ENCODE data around the gene SCG5.

SCG5 gene

DNA sequence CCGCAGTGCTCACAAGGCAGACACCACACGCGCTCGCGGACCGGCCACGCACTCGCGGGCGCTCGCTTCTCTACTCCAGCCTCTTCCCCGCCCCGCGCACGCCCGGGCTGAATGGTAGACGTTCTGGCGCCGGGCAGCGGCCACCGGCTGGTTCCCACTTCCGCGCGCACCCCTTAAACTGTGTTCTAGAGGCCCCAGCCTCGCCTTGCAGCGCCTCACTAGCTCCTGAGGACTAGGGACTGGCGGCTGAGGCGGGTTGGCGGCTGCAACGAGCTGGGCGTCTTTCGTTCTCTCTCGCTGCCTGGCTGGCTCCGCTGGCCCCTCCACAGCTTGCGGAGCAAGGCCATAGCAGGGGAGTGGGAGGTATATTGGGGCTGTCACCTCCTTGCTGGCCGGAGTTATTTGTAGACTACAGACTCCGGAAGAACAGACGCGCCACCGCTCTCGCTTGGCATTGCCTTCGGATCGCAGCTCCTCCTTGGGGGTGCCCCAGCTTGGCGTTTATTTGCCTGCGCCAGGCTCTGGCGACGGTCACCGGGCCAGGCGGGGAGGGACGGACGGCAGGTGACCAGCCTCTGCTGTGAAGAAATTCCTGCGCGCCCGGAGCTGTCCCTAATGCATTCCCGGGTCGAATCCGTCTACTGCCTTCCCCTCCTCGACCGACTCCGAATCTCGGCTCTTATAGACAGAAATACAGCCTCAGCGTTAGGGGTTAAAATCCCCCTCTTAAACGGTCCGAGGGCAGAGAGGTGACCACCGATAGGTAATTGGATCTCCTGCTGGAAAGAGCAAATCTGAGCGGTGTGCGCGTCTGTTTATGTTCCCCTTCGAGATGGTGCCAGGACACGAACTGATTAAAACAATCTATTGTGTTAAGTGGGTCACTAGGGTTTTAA lies 77.6 kb downstream of the SCG5 start:
- H3K4me3 Mint-ChIP-seq: peak overlapping the region; percentile 18
- H3K4me1 Mint-ChIP-seq: peaks cover 28% of the 10 kb centered on the region
- DNase-seq (ENCODE audit: low spot score in 2 of 2) (no peak), ATAC-seq (no peak)
- no peak overlapping the region for H3K27ac Mint-ChIP-seq
- no peaks in the 10 kb centered on the region for H3K9me3 Mint-ChIP-seq
- H3K36me3 Mint-ChIP-seq: no peaks in the 10 kb centered on the region

- Mint-ChIP-seq H3K4me1 (peaks cover 26% of the 10 kb centered on the region), H3K4me3 (no peak overlapping the region), H3K9me3 (peaks cover 3% of the 10 kb centered on the region), H3K36me3 (no peaks in the 10 kb centered on the region), H3K27ac (no peak overlapping the region)
- DNase-seq (ENCODE audit: low spot score in 2 of 2) (no peak), ATAC-seq (no peak)
These were observed 80.1 kb downstream of the SCG5 start for GRCh38 chr15:32721596-32721995.

DNA sequence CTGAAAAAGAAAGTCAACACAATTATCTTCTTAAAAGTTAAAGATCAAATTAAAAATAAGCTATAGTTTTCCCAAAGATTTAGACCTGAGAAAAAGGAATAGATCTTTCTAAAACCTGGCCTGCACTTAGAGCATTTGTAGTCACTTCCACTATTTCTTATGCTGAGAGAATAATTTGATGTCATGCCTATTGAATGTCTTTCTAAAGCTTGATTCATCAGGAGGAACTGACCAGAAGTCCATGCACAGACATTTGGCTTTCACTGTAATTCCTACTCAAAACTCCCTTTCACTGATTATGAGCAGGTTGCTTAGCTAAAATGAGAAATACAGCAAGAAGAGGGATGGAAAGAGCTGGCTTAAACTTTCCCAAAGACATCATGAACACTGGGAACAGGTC lies 80.6 kb downstream of the SCG5 start:
- H3K9me3 Mint-ChIP-seq: peaks cover 3% of the 10 kb centered on the region
- peaks cover 21% of the 10 kb centered on the region for H3K4me1 Mint-ChIP-seq
- ATAC-seq (no peak), DNase-seq (ENCODE audit: low spot score in 2 of 2) (no peak)
- H3K36me3 Mint-ChIP-seq: no peaks in the 10 kb centered on the region
- no peak overlapping the region for H3K27ac Mint-ChIP-seq
- H3K4me3 Mint-ChIP-seq: no peak overlapping the region

DNA sequence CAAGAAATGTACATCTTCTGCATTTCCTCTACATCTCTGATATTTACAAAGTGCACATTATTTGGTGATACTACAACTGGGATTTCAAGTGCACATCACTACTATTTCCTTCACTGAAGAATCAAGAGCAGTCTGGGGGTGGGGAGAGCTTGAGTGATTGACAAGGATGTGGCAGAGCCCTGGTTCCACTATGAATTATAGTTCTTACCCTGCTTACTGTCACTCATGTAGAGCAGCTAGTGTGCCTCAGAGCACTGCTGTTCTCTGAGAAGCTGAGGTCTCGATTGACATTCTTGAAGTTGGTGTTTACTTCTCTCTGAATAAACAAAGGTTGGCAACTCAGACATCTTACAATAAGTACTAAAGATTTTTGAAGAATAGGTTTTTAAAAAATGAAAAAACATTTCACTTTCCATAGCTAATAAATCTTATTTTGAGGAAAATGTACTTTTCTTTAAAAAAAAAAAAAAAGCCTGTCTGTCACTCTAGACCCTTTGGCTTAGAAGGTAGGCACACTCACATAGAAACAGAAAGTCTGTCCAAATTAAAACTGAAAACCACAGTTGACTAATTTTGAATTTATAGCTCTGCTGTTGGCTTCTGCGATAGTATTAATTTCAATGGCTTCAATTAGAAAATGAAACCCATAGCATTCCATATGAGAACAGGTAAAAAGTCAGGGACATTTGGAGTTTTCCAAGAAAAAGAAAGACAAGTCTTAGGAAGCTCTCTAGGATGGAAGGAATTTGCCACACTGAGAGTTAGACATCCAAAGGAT lies 81.8 kb downstream of the SCG5 start:
- no peak overlapping the region for H3K4me3 Mint-ChIP-seq

DNA sequence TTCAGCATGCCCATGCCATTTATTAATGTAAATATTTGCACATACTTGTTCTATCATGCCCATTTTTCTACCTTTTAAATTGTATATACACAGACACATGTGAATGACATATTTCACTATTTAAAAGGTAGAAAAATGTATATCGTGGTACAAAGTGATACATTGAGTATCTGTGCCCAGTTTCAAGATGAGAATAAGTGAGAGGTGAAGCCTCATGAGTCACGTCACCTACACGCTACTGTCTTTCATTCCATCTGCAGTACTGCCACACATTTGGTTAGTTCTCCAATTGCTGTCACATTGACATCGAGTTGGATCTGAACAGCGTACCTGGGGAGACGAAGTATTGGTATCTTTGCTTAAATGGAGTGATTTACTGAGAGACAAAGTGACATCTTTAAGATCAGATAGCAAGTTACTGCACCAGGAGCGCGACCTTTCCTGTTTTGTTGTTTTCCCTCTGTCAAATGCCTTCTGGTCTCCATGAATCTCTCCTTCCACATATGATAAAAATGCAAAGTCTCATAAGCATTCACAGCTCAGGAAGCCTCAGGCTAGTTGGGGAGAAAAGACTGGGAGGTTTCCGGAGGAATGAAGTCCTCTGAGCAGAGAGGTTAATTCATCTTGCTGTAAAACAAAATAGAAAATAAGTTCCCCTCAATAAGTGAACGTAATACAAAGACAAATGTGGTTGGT lies 88.3 kb downstream of the SCG5 start:
- no peak overlapping the region for H3K27ac Mint-ChIP-seq
- ATAC-seq (no peak), DNase-seq (ENCODE audit: low spot score in 2 of 2) (no peak)
- H3K4me1 Mint-ChIP-seq: no peaks in the 10 kb centered on the region
- no peak overlapping the region for H3K4me3 Mint-ChIP-seq
- H3K36me3 Mint-ChIP-seq: no peaks in the 10 kb centered on the region
- peaks cover 3% of the 10 kb centered on the region for H3K9me3 Mint-ChIP-seq

More for the DNA sequence above, 81.8 kb downstream of the SCG5 start:
- ATAC-seq (peak; percentile 92), DNase-seq (ENCODE audit: low spot score in 2 of 2) (no peak)
- Mint-ChIP-seq H3K9me3 (peaks cover 3% of the 10 kb centered on the region), H3K27ac (no peak overlapping the region), H3K36me3 (no peaks in the 10 kb centered on the region), H3K4me1 (peaks cover 19% of the 10 kb centered on the region)

GRCh38 chr15:32730677-32731654 lies 89.5 kb downstream of the SCG5 start:
- DNase-seq (ENCODE audit: low spot score in 2 of 2) (no peak), ATAC-seq (no peak)
- H3K4me3 Mint-ChIP-seq: no peak overlapping the region

GRCh38 chr15:32732574-32733157 lies 91.2 kb downstream of the SCG5 start:
- H3K4me1 Mint-ChIP-seq: no peaks in the 10 kb centered on the region
- H3K4me3 Mint-ChIP-seq: no peak overlapping the region
- H3K36me3 Mint-ChIP-seq: no peaks in the 10 kb centered on the region
- ATAC-seq (no peak), DNase-seq (ENCODE audit: low spot score in 2 of 2) (no peak)
- H3K9me3 Mint-ChIP-seq: no peaks in the 10 kb centered on the region
- no peak overlapping the region for H3K27ac Mint-ChIP-seq

More at GRCh38 chr15:32730677-32731654, 89.5 kb downstream of the SCG5 start:
- Mint-ChIP-seq H3K36me3 (no peaks in the 10 kb centered on the region), H3K27ac (no peak overlapping the region), H3K9me3 (peaks cover 3% of the 10 kb centered on the region), H3K4me1 (no peaks in the 10 kb centered on the region)

GRCh38 chr15:32733281-32733680 lies 91.8 kb downstream of the SCG5 start:
- no peak for DNase-seq (ENCODE audit: low spot score in 2 of 2)
- Mint-ChIP-seq H3K36me3 (no peaks in the 10 kb centered on the region), H3K9me3 (no peaks in the 10 kb centered on the region), H3K4me3 (no peak overlapping the region), H3K4me1 (no peaks in the 10 kb centered on the region), H3K27ac (no peak overlapping the region)
- no peak for ATAC-seq

- no peak for ATAC-seq
- Mint-ChIP-seq H3K36me3 (no peaks in the 10 kb centered on the region), H3K27ac (no peak overlapping the region), H3K9me3 (peaks cover 3% of the 10 kb centered on the region), H3K4me1 (no peaks in the 10 kb centered on the region), H3K4me3 (no peak overlapping the region)
- DNase-seq (ENCODE audit: low spot score in 2 of 2): no peak
These were observed 94.6 kb downstream of the SCG5 start for GRCh38 chr15:32735989-32736700.

- no peaks in the 10 kb centered on the region for H3K4me1 Mint-ChIP-seq
- no peaks in the 10 kb centered on the region for H3K36me3 Mint-ChIP-seq
- ATAC-seq (no peak), DNase-seq (ENCODE audit: low spot score in 2 of 2) (no peak)
- no peak overlapping the region for H3K4me3 Mint-ChIP-seq
- no peak overlapping the region for H3K27ac Mint-ChIP-seq
- peaks cover 3% of the 10 kb centered on the region for H3K9me3 Mint-ChIP-seq
These were observed 95.2 kb downstream of the SCG5 start for GRCh38 chr15:32736701-32737061.

- no peaks in the 10 kb centered on the region for H3K36me3 Mint-ChIP-seq
- ATAC-seq (no peak), DNase-seq (ENCODE audit: low spot score in 2 of 2) (no peak)
- H3K4me1 Mint-ChIP-seq: no peaks in the 10 kb centered on the region
- H3K27ac Mint-ChIP-seq: no peak overlapping the region
- peaks cover 3% of the 10 kb centered on the region for H3K9me3 Mint-ChIP-seq
- H3K4me3 Mint-ChIP-seq: no peak overlapping the region
These were observed 95.8 kb downstream of the SCG5 start for GRCh38 chr15:32737304-32737703.

- H3K4me1 Mint-ChIP-seq: no peaks in the 10 kb centered on the region
- DNase-seq (ENCODE audit: low spot score in 2 of 2) (no peak), ATAC-seq (no peak)
- no peak overlapping the region for H3K4me3 Mint-ChIP-seq
- no peaks in the 10 kb centered on the region for H3K36me3 Mint-ChIP-seq
- peaks cover 3% of the 10 kb centered on the region for H3K9me3 Mint-ChIP-seq
- H3K27ac Mint-ChIP-seq: no peak overlapping the region
These were observed 97.2 kb downstream of the SCG5 start for GRCh38 chr15:32738666-32739065.

DNA sequence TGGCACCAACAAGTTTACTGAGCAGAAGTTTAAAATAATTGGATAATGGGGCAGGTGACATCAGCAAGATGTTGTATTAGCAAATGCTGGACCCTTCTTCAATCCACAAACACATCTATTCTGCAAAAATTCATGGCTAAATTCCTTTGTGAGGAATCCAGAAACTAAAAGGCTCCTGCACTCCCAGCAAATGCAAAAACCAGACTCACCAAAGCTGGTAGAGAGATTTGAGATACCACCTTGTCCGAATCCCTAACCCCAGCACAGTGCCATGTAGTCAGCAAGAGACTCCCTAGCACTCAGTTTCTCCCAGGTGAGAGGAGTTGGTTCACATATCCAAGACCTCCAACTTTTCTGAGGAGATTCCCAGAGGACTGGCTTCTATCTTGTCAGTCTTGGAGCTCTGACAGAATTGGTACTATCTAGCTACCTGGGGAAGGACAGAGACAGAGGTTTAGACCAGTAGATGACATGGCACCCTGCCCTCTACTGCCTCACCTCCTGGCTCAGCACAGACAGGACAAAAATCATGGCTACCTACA lies 98.1 kb downstream of the SCG5 start:
- Mint-ChIP-seq H3K4me3 (no peak overlapping the region), H3K36me3 (no peaks in the 10 kb centered on the region), H3K27ac (no peak overlapping the region), H3K4me1 (no peaks in the 10 kb centered on the region), H3K9me3 (peaks cover 3% of the 10 kb centered on the region)
- no peak for DNase-seq (ENCODE audit: low spot score in 2 of 2)
- ATAC-seq: no peak

Data from stimulated activated effector memory CD8-positive, alpha-beta T cell treated with anti-CD3 and anti-CD28 coated beads, Interleukin-12 subunit alpha, Interleukin-12 subunit beta, amount 100 ng/mL, for 72 hours (primary cell).